ENCODE data around the gene PDGFD.

Gene PDGFD

GRCh38 chr11:103877221-103877620 lies 286.7 kb downstream of the PDGFD start:
- no peak for TF ChIP-seq CTCF (IDR thresholded peaks at IDR 0.05; ENCODE audit: low read depth, low read length)
- peak; percentile 18 to 46 for DNase-seq (ENCODE audit: low read depth in 2 of 2)
- no peak overlapping the region for H3K4me3 ChIP-seq (replicated peaks in 1 of 2; ENCODE audit: low read depth in 2 of 2, low read length in 2 of 2)

- TF ChIP-seq CTCF (IDR thresholded peaks at IDR 0.05; ENCODE audit: low read depth, low read length) = no peak
- no peak for DNase-seq (ENCODE audit: low read depth in 2 of 2)
- no peak overlapping the region for H3K4me3 ChIP-seq (replicated peaks in 1 of 2; ENCODE audit: low read depth in 2 of 2, low read length in 2 of 2)
Measured at GRCh38 chr11:103875855-103876510, 288.0 kb downstream of the PDGFD start.

GRCh38 chr11:103872748-103873147 lies 291.2 kb downstream of the PDGFD start:
- DNase-seq (ENCODE audit: low read depth in 2 of 2) = no peak
- no peak overlapping the region for H3K4me3 ChIP-seq (replicated peaks in 1 of 2; ENCODE audit: low read depth in 2 of 2, low read length in 2 of 2)
- no peak for TF ChIP-seq CTCF (IDR thresholded peaks at IDR 0.05; ENCODE audit: low read depth, low read length)

- H3K4me3 ChIP-seq (replicated peaks in 1 of 2; ENCODE audit: low read depth in 2 of 2, low read length in 2 of 2) = no peak overlapping the region
- peak in 1 of 2 donors; percentile 66 for DNase-seq (ENCODE audit: low read depth in 2 of 2)
- TF ChIP-seq CTCF (IDR thresholded peaks at IDR 0.05; ENCODE audit: low read depth, low read length) = no peak
Measured at GRCh38 chr11:103871923-103872551, 291.9 kb downstream of the PDGFD start.

- TF ChIP-seq CTCF (IDR thresholded peaks at IDR 0.05; ENCODE audit: low read depth, low read length) = no peak
- DNase-seq (ENCODE audit: low read depth in 2 of 2) = peak; percentile 33 to 45
Measured at GRCh38 chr11:103870821-103871309, 293.1 kb downstream of the PDGFD start.

GRCh38 chr11:103867481-103867880 lies 296.5 kb downstream of the PDGFD start:
- H3K4me3 ChIP-seq (replicated peaks in 1 of 2; ENCODE audit: low read depth in 2 of 2, low read length in 2 of 2) = no peak overlapping the region
- no peak for DNase-seq (ENCODE audit: low read depth in 2 of 2)
- no peak for TF ChIP-seq CTCF (IDR thresholded peaks at IDR 0.05; ENCODE audit: low read depth, low read length)

More at GRCh38 chr11:103870821-103871309, 293.1 kb downstream of the PDGFD start:
- no peak overlapping the region for H3K4me3 ChIP-seq (replicated peaks in 1 of 2; ENCODE audit: low read depth in 2 of 2, low read length in 2 of 2)

All from cardiac fibroblast (primary cell).